HepG2 (cell line): Measurements from ENCODE around the gene MYOC. TPM values are rescaled to one million over a fixed set of nuclear protein-coding genes. Genes with fewer than 3 reads are reported as not detected.

ENCODE experiments used
- ATAC-seq: fragments of 200-7000 bp; cut with Tn5 transposase; 3 replicates; pipeline ENCODE4 v1.9.1; 2020; ENCODE audit warnings: mild to moderate bottlenecking, moderate library complexity
- BruUV-seq: library from RNA; stranded (reverse); fragments of 400-500 nt; replicated peaks from 2 replicates; lab custom pipeline; 2021; lab: Mats Ljungman, UMichigan
- CTCF ChIA-PET: fragments of 300-600 bp; formaldehyde crosslinking; extraction: SDS; loops from one replicate; lab custom pipeline; 2021; ENCODE audit warnings: low total read pairs, inconsistent platforms, low intra/inter-chr PET ratio; lab: Yijun Ruan, JAX
- POLR2A ChIA-PET: fragments of 350-600 bp; sonication (Branson Sonifier 250); formaldehyde crosslinking; loops from one replicate; lab custom pipeline; 2020; ENCODE audit warnings: antibody characterized with exemption, inconsistent platforms; lab: Yijun Ruan, JAX
- DNase-seq: peaks from one replicate; pipeline ENCODE4 v3.0.0-alpha.2; 2015; ENCODE audit warnings: low spot score
- FAIRE-seq: peaks from 3 replicates; lab custom pipeline; 2011; peaks lifted over from hg19 to GRCh38; lab: Jason Lieb, UNC
- H2AFZ ChIP-seq: one replicate; pipeline ENCODE4 v1.6.1; 2011; ENCODE audit warnings: low read length, inconsistent platforms
- H3K27ac ChIP-seq: fragments of 300-600 bp; 3 replicates; pipeline ENCODE4 v1.8.0; 2011; ENCODE audit warnings: mixed run types, mild to moderate bottlenecking, mixed read lengths, low read length, inconsistent platforms; ENCODE audit not compliant: insufficient read depth; ENCODE audit errors: extremely low read length
- H3K27me3 ChIP-seq, 2 experiments: fragments of 200-600 bp in 1 of 2; 2 replicates in 1 of 2; 3 replicates in 1 of 2; pipeline versions ENCODE4 v1.6.0 to v1.8.0; 2011; ENCODE audit warnings: low read length in 2 of 2, mild to moderate bottlenecking in 2 of 2, moderate library complexity in 2 of 2, inconsistent platforms in 1 of 2; ENCODE audit not compliant: insufficient read depth in 2 of 2, control insufficient read depth in 1 of 2
- H3K36me3 ChIP-seq, 2 experiments: fragments of 200-600 bp in 1 of 2; replicated peaks in 1 of 2; 2 replicates in 1 of 2; 3 replicates in 1 of 2; pipeline versions ENCODE4 v1.5.1 to v1.8.0; 2011; ENCODE audit warnings: low read length in 2 of 2, inconsistent platforms in 1 of 2; ENCODE audit not compliant: insufficient read depth in 2 of 2, control insufficient read depth in 1 of 2
- H3K4me1 ChIP-seq: 2 replicates; pipeline ENCODE4 v1.5.1; 2012; ENCODE audit warnings: low read length, inconsistent platforms; ENCODE audit not compliant: insufficient read depth
- H3K4me2 ChIP-seq: 2 replicates; pipeline ENCODE4 v1.6.0; 2011; ENCODE audit warnings: low read depth, low read length, inconsistent platforms
- H3K4me3 ChIP-seq, 3 experiments: fragments of 200-600 bp in 1 of 3; sonication (generic), shearing (Covaris generic) in 1 of 3; replicated peaks in 1 of 3; 2 replicates each; pipeline ENCODE4 v1.5.1; 2011 to 2016; ENCODE audit warnings: low read length in 3 of 3, inconsistent platforms in 2 of 3, low read depth in 2 of 3, mild to moderate bottlenecking in 2 of 3, control low read depth in 1 of 3, mixed read lengths in 1 of 3; ENCODE audit not compliant: insufficient read depth in 1 of 3
- H3K79me2 ChIP-seq: one replicate; pipeline ENCODE4 v1.6.1; 2011; ENCODE audit warnings: low read length, inconsistent platforms; ENCODE audit not compliant: insufficient read depth
- H3K9ac ChIP-seq: 2 replicates; pipeline ENCODE4 v1.6.0; 2011; ENCODE audit warnings: mild to moderate bottlenecking, low read depth, low read length, inconsistent platforms; ENCODE audit not compliant: insufficient read depth
- H3K9me3 ChIP-seq: 2 replicates; pipeline ENCODE4 v1.5.1; 2012; ENCODE audit warnings: mild to moderate bottlenecking, low read length
- H4K20me1 ChIP-seq: 2 replicates; pipeline ENCODE4 v1.6.0; 2011; ENCODE audit warnings: inconsistent platforms, mild to moderate bottlenecking, low read length, moderate library complexity; ENCODE audit not compliant: insufficient read depth
- LRRFIP1 ChIP-seq: sonication (generic); formaldehyde crosslinking; conservative IDR thresholded peaks from 2 replicates; pipeline ENCODE4 v1.4.0; 2020; ENCODE audit warnings: missing genetic modification reagents
- NR2F2 ChIP-seq: IDR thresholded peaks from 2 replicates; pipeline ENCODE4 v1.6.1; 2012; ENCODE audit warnings: low read depth, inconsistent platforms, borderline replicate concordance
- REPIN1 ChIP-seq: sonication (generic); formaldehyde crosslinking; IDR thresholded peaks from 2 replicates; pipeline ENCODE4 v1.8.0; 2022; ENCODE audit warnings: missing genetic modification reagents, low read depth, mild to moderate bottlenecking, borderline replicate concordance
- SMYD3 ChIP-seq: sonication (generic); formaldehyde crosslinking; IDR thresholded peaks from 2 replicates; pipeline ENCODE4 v1.8.1; 2023; ENCODE audit warnings: mild to moderate bottlenecking, missing genetic modification reagents
- U2AF1 ChIP-seq: fragments of 200-400 bp; formaldehyde crosslinking; optimal IDR thresholded peaks from 2 replicates; pipeline ENCODE3; 2017; ENCODE audit warnings: mild to moderate bottlenecking, low read depth, low read length
- ZNF44 ChIP-seq: sonication (generic); formaldehyde crosslinking; IDR thresholded peaks from 2 replicates; pipeline ENCODE4 v1.5.1; 2020; ENCODE audit warnings: mild to moderate bottlenecking, missing genetic modification reagents
- in situ Hi-C: cut with HindIII; loops from 2 replicates; pipeline ENCODE4 v1.10.0; 2017; ENCODE audit warnings: low pct_unique_long_range_greater_than_20kb; ENCODE audit not compliant: extremely low pct_ligation_motif_present
- intact Hi-C: fragments of 100-400 bp; cut with micrococcal nuclease; formaldehyde crosslinking; loops from one replicate; pipeline ENCODE4 v1.10.0; 2022; ENCODE audit not compliant: unreplicated experiment
- polyA plus RNA-seq, 8 experiments: library from polyadenylated mRNA; depleted of rRNA in 3 of 8; stranded (reverse) in 7 of 8; unstranded in 1 of 8; fragments of >200 nt; fragmentation: Illumina TruSeq in 4 of 8; extraction: Trizol in 4 of 8; gene quantifications; 2 replicates each; pipeline versions ENCODE4 v1.2.1 to v1.2.3, GENCODE V29; 2011 to 2016; ENCODE audit warnings: low read depth in 4 of 8, missing spikeins in 1 of 8, mixed read lengths in 1 of 8; ENCODE audit not compliant: insufficient read depth in 1 of 8
- total RNA-seq, 5 experiments: library from RNA; depleted of rRNA; stranded (reverse); fragments of >200 nt; fragmentation: Illumina TruSeq; extraction: Trizol; gene quantifications; 2 replicates each; pipeline ENCODE4 v1.2.3, GENCODE V29; 2016; ENCODE audit warnings: low read depth in 1 of 5
- TF ChIP-seq, protein P1 (sequence below): sonication (generic); formaldehyde crosslinking; IDR thresholded peaks from one replicate; pipeline ENCODE4 v1.5.1; 2020; ENCODE audit warnings: mild to moderate bottlenecking, missing genetic modification reagents; ENCODE audit errors: not compliant biosample characterization
- TF ChIP-seq, protein P2 (sequence below): sonication (generic); formaldehyde crosslinking; IDR thresholded peaks from 2 replicates; pipeline ENCODE4 v1.4.0; 2020; ENCODE audit warnings: low read depth, mild to moderate bottlenecking, missing genetic modification reagents

MYOC gene
- total and polyA plus RNA-seq, 2 of the 13 experiments (the other 11 are each of a cell fraction or from before 2014, with no cell fraction given), result not detected

DNA sequence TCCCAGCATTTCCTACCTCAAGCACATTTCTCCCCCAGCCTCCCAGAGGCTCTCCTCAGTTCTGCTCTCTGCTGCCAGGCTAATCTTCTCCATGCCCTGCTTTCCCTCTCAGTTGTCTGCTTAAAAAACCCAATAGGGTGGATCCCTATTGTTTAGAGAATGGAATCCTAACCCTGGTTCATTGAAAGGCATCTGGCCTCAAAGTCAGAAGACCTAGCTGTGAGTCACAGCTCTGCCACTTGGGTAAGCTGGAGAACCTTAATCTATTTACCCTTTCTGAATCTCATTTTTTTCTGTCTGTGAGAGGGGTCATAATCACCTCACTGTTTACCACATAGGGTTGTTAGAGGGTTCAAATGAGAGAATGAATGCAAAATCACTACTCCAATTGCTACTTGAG, 12.5 kb upstream of the MYOC start:
- peaks cover 0 to 3% of the 10 kb centered on the region in 2 experiments; a peak in 2 of 5 replicates for H3K27me3 ChIP-seq
- no peak for FAIRE-seq
- H3K9ac ChIP-seq, result no peak overlapping the region
- H3K27ac ChIP-seq, result no peak overlapping the region
- no peaks in the 10 kb centered on the region for H3K79me2 ChIP-seq
- POLR2A ChIA-PET, result no interaction called here
- no peaks in the 10 kb centered on the region for H3K4me1 ChIP-seq
- no TSS peak for BruUV-seq
- H4K20me1 ChIP-seq, result no peaks in the 10 kb centered on the region
- no peak overlapping the region for H2AFZ ChIP-seq
- no peaks in the 10 kb centered on the region for H3K9me3 ChIP-seq
- intact Hi-C loops (no loop called here), in situ Hi-C loops (no loop called here)
- TF ChIP-seq, protein P1, sequence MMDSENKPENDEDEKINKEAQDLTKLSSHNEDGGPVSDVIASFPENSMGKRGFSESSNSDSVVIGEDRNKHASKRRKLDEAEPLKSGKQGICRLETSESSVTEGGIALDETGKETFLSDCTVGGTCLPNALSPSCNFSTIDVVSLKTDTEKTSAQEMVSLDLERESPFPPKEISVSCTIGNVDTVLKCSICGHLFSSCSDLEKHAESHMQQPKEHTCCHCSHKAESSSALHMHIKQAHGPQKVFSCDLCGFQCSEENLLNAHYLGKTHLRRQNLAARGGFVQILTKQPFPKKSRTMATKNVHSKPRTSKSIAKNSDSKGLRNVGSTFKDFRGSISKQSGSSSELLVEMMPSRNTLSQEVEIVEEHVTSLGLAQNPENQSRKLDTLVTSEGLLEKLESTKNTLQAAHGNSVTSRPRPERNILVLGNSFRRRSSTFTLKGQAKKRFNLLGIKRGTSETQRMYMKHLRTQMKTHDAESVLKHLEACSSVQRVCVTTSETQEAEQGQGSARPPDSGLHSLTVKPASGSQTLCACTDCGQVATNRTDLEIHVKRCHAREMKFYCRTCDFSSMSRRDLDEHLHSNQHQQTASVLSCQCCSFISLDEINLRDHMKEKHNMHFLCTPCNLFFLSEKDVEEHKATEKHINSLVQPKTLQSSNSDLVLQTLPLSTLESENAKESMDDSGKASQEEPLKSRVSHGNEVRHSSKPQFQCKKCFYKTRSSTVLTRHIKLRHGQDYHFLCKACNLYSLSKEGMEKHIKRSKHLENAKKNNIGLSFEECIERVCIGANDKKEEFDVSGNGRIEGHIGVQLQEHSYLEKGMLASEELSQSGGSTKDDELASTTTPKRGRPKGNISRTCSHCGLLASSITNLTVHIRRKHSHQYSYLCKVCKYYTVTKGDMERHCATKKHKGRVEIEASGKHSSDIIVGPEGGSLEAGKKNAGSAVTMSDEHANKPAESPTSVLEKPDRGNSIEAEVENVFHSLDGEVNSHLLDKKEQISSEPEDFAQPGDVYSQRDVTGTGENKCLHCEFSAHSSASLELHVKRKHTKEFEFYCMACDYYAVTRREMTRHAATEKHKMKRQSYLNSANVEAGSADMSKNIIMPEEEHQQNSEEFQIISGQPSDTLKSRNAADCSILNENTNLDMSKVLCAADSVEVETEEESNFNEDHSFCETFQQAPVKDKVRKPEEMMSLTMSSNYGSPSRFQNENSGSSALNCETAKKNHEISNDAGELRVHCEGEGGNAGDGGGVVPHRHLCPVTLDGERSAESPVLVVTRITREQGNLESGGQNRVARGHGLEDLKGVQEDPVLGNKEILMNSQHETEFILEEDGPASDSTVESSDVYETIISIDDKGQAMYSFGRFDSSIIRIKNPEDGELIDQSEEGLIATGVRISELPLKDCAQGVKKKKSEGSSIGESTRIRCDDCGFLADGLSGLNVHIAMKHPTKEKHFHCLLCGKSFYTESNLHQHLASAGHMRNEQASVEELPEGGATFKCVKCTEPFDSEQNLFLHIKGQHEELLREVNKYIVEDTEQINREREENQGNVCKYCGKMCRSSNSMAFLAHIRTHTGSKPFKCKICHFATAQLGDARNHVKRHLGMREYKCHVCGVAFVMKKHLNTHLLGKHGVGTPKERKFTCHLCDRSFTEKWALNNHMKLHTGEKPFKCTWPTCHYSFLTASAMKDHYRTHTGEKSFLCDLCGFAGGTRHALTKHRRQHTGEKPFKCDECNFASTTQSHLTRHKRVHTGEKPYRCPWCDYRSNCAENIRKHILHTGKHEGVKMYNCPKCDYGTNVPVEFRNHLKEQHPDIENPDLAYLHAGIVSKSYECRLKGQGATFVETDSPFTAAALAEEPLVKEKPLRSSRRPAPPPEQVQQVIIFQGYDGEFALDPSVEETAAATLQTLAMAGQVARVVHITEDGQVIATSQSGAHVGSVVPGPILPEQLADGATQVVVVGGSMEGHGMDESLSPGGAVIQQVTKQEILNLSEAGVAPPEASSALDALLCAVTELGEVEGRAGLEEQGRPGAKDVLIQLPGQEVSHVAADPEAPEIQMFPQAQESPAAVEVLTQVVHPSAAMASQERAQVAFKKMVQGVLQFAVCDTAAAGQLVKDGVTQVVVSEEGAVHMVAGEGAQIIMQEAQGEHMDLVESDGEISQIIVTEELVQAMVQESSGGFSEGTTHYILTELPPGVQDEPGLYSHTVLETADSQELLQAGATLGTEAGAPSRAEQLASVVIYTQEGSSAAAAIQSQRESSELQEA, result no peak
- TF ChIP-seq ZNF44 (no peak), LRRFIP1 (no peak), SMYD3 (no peak), U2AF1 (no peak), REPIN1 (CRISPR knock-in tag) (no peak), NR2F2 (no peak)
- TF ChIP-seq, protein P2, sequence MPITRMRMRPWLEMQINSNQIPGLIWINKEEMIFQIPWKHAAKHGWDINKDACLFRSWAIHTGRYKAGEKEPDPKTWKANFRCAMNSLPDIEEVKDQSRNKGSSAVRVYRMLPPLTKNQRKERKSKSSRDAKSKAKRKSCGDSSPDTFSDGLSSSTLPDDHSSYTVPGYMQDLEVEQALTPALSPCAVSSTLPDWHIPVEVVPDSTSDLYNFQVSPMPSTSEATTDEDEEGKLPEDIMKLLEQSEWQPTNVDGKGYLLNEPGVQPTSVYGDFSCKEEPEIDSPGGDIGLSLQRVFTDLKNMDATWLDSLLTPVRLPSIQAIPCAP (CRISPR knock-in tag), result no peak
- CTCF ChIA-PET, result no interaction called here
- no peak overlapping the region for H3K4me2 ChIP-seq
- H3K4me3 ChIP-seq, result no peak overlapping the region
- no peaks in the 10 kb centered on the region for H3K36me3 ChIP-seq
- no peak for ATAC-seq
- no peak for DNase-seq
